GM12878 (cell line): ENCODE data around the gene TFCP2. TPM values are rescaled to one million over a fixed set of nuclear protein-coding genes. Genes with fewer than 3 reads are reported as not detected.

ENCODE experiments used
- ATAC-seq: fragments of 200-7000 bp; cut with Tn5 transposase; 3 replicates; pipeline ENCODE4 v1.9.1; 2020; ENCODE audit warnings: mild to moderate bottlenecking, moderate library complexity
- BruUV-seq: library from RNA; stranded (reverse); fragments of 400-500 nt; replicated peaks from 2 replicates; lab custom pipeline; 2021; lab: Mats Ljungman, UMichigan
- CTCF ChIA-PET: fragments of 300-600 bp; sonication (Branson Sonifier 250); formaldehyde crosslinking; extraction: SDS; loops from one replicate; lab custom pipeline; 2021; ENCODE audit warnings: inconsistent platforms; lab: Yijun Ruan, JAX
- POLR2A ChIA-PET: fragments of 350-600 bp; formaldehyde crosslinking; extraction: SDS; loops from one replicate; lab custom pipeline; 2021; ENCODE audit warnings: inconsistent platforms; lab: Charles Lee
- RAD21 ChIA-PET: fragments of 300-600 bp; sonication (Branson Sonifier 250); formaldehyde crosslinking; loops from one replicate; lab custom pipeline; 2023; ENCODE audit warnings: antibody characterized with exemption; ENCODE audit not compliant: unreplicated experiment; lab: Charles Lee
- SMC1A ChIA-PET: fragments of 300-600 bp; sonication (Branson Sonifier 250); formaldehyde crosslinking; loops from one replicate; lab custom pipeline; 2023; ENCODE audit not compliant: unreplicated experiment, uncharacterized antibody; lab: Charles Lee
- DNase-seq: peaks from one replicate; pipeline ENCODE4 v3.0.0-alpha.2; 2011; ENCODE audit warnings: low read depth, low spot score
- FAIRE-seq: peaks from 3 replicates; lab custom pipeline; 2011; peaks lifted over from hg19 to GRCh38; lab: Jason Lieb, UNC
- H2AFZ ChIP-seq: 2 replicates; pipeline ENCODE4 v1.6.0; 2011; ENCODE audit warnings: low read depth, low read length, control low read depth; ENCODE audit not compliant: control insufficient read depth
- H3K27ac ChIP-seq: 2 replicates; pipeline ENCODE4 v1.5.1; 2011; ENCODE audit warnings: control low read depth; ENCODE audit not compliant: control insufficient read depth, insufficient read depth
- H3K27me3 ChIP-seq, 2 experiments: replicated peaks in 1 of 2; 2 replicates each; pipeline versions ENCODE4 v1.6.0 to v1.6.1; 2011; ENCODE audit warnings: low read length in 1 of 2; ENCODE audit not compliant: control insufficient read depth in 2 of 2, insufficient read depth in 2 of 2
- H3K36me3 ChIP-seq, 2 experiments: 2 replicates each; pipeline ENCODE4 v1.5.1; 2011; ENCODE audit warnings: low read length in 1 of 2; ENCODE audit not compliant: control insufficient read depth in 2 of 2, insufficient read depth in 2 of 2
- H3K4me1 ChIP-seq: 2 replicates; pipeline ENCODE4 v1.6.1; 2011; ENCODE audit warnings: mild to moderate bottlenecking, low read length, moderate library complexity, mixed read lengths; ENCODE audit not compliant: control insufficient read depth, insufficient read depth
- H3K4me2 ChIP-seq: 2 replicates; pipeline ENCODE4 v1.6.0; 2011; ENCODE audit warnings: control low read depth; ENCODE audit not compliant: control insufficient read depth, insufficient read depth
- H3K4me3 ChIP-seq: fragments of 200-600 bp; sonication (generic); 2 replicates; pipeline ENCODE4 v1.5.1; 2016
- H3K79me2 ChIP-seq: 2 replicates; pipeline ENCODE4 v1.6.0; 2011; ENCODE audit warnings: low read length; ENCODE audit not compliant: control insufficient read depth, insufficient read depth
- H3K9ac ChIP-seq: 2 replicates; pipeline ENCODE4 v1.8.0; 2011; ENCODE audit warnings: low read length, control low read depth, mixed read lengths; ENCODE audit not compliant: control insufficient read depth, insufficient read depth
- H3K9me3 ChIP-seq: replicated peaks from 3 replicates; pipeline ENCODE4 v1.5.1; 2011; ENCODE audit warnings: mild to moderate bottlenecking, low read length; ENCODE audit not compliant: control insufficient read depth, insufficient read depth
- H4K20me1 ChIP-seq: 2 replicates; pipeline ENCODE4 v1.6.0; 2011; ENCODE audit not compliant: control insufficient read depth, insufficient read depth
- CBX5 ChIP-seq: sonication (generic); IDR thresholded peaks from 2 replicates; pipeline ENCODE4 v1.6.1; 2016; ENCODE audit warnings: low read depth, moderate library complexity, mild to moderate bottlenecking, inconsistent platforms
- HDGF ChIP-seq: fragments of 450-650 bp; IDR thresholded peaks from 2 replicates; pipeline ENCODE4 v1.6.1; 2016; ENCODE audit warnings: antibody characterized with exemption
- IRF4 ChIP-seq: IDR thresholded peaks from 2 replicates; pipeline ENCODE4 v1.6.1; 2011; ENCODE audit warnings: low read depth, low read length
- MXI1 ChIP-seq: fragments of 150-350 bp; IDR thresholded peaks from 2 replicates; pipeline ENCODE4 v1.6.1; 2011; ENCODE audit warnings: low read depth, mild to moderate bottlenecking, inconsistent platforms, low read length, improper control_type of control experiment
- NFYA ChIP-seq: IDR thresholded peaks from 2 replicates; pipeline ENCODE4 v1.6.1; 2011; ENCODE audit warnings: low read depth, mild to moderate bottlenecking, low read length, improper control_type of control experiment, borderline replicate concordance
- NR2C1 ChIP-seq: fragments of 450-650 bp; IDR thresholded peaks from 2 replicates; pipeline ENCODE4 v1.6.1; 2017; ENCODE audit warnings: antibody characterized with exemption, mild to moderate bottlenecking, moderate library complexity
- PML ChIP-seq: IDR thresholded peaks from 2 replicates; pipeline ENCODE4 v1.6.1; 2012; ENCODE audit warnings: low read length, inconsistent platforms
- TAF1 ChIP-seq: IDR thresholded peaks from 2 replicates; pipeline ENCODE4 v1.6.1; 2011; ENCODE audit warnings: mild to moderate bottlenecking, low read depth, low read length, borderline replicate concordance
- TBL1XR1 ChIP-seq: IDR thresholded peaks from 2 replicates; pipeline ENCODE4 v1.6.1; 2012; ENCODE audit warnings: low read depth, low read length, improper control_type of control experiment
- TCF3 ChIP-seq: IDR thresholded peaks from 2 replicates; pipeline ENCODE4 v1.6.1; 2012; ENCODE audit warnings: low read depth, mild to moderate bottlenecking, low read length, borderline replicate concordance; ENCODE audit not compliant: insufficient read depth
- YBX1 ChIP-seq: fragments of 450-650 bp; IDR thresholded peaks from 2 replicates; pipeline ENCODE4 v1.6.1; 2016; ENCODE audit warnings: antibody characterized with exemption
- ZZZ3 ChIP-seq: IDR thresholded peaks from 2 replicates; pipeline ENCODE4 v1.6.1; 2011; ENCODE audit warnings: low read depth; ENCODE audit not compliant: control insufficient read depth, insufficient read length
- WGBS: methylation state at CpG from one replicate; pipeline ENCODE4 v1.1.6; 2016; ENCODE audit warnings: low lambda C conversion rate; ENCODE audit not compliant: insufficient replicate concordance, insufficient coverage; ENCODE audit errors: missing lambda C conversion rate; 5-methylcytosine and 5-hydroxymethylcytosine counted together
- in situ Hi-C: fragments of 300-500 bp; cut with MboI; formaldehyde crosslinking; loops from 9 replicates; pipeline ENCODE4 v1.14.3; 2018; ENCODE audit warnings: mixed read lengths
- intact Hi-C: fragments of 100-400 bp; cut with micrococcal nuclease; formaldehyde crosslinking; loops from one replicate; pipeline ENCODE4 v1.14.2; 2022; ENCODE audit not compliant: unreplicated experiment
- polyA plus RNA-seq, 11 experiments: library from polyadenylated mRNA; depleted of rRNA in 4 of 11; unstranded in 6 of 11; stranded (reverse) in 5 of 11; fragments of >200 nt; fragmentation: Nextera tagmentation in 4 of 11; fragmentation: Illumina TruSeq in 1 of 11; extraction: Ambion mirVana in 4 of 11; extraction: Trizol in 1 of 11; gene quantifications; 1 replicate in 1 of 11; 2 replicates in 10 of 11; pipeline versions ENCODE4 v1.2.1 to v1.2.3, GENCODE V29; 2011 to 2016; ENCODE audit warnings: inconsistent platforms in 2 of 11, missing spikeins in 2 of 11, low read depth in 1 of 11
- total RNA-seq, 4 experiments: library from RNA; depleted of rRNA in 3 of 4; stranded (reverse); fragments of >200 nt in 3 of 4; fragmentation: Illumina TruSeq in 1 of 4; extraction: Trizol in 1 of 4; gene quantifications; 2 replicates each; pipeline versions ENCODE4 v1.2.1 to v1.2.3, GENCODE V29; 2013 to 2021
- TF ChIP-seq, protein P1 (sequence below): fragments of 450-650 bp; IDR thresholded peaks from 2 replicates; pipeline ENCODE4 v1.6.1; 2017; ENCODE audit warnings: mild to moderate bottlenecking, low read depth, inconsistent platforms; ENCODE audit not compliant: poor library complexity, severe bottlenecking
- TF ChIP-seq, protein P2 (sequence below): fragments of 450-650 bp; IDR thresholded peaks from 2 replicates; pipeline ENCODE4 v1.6.1; 2017; ENCODE audit warnings: mild to moderate bottlenecking

Gene TFCP2
- total and polyA plus RNA-seq, 10 of the 15 experiments (the other 5 are each of a cell fraction or from before 2014, with no cell fraction given) = 5.8 to 29.7 (median 14.2) TPM

DNA sequence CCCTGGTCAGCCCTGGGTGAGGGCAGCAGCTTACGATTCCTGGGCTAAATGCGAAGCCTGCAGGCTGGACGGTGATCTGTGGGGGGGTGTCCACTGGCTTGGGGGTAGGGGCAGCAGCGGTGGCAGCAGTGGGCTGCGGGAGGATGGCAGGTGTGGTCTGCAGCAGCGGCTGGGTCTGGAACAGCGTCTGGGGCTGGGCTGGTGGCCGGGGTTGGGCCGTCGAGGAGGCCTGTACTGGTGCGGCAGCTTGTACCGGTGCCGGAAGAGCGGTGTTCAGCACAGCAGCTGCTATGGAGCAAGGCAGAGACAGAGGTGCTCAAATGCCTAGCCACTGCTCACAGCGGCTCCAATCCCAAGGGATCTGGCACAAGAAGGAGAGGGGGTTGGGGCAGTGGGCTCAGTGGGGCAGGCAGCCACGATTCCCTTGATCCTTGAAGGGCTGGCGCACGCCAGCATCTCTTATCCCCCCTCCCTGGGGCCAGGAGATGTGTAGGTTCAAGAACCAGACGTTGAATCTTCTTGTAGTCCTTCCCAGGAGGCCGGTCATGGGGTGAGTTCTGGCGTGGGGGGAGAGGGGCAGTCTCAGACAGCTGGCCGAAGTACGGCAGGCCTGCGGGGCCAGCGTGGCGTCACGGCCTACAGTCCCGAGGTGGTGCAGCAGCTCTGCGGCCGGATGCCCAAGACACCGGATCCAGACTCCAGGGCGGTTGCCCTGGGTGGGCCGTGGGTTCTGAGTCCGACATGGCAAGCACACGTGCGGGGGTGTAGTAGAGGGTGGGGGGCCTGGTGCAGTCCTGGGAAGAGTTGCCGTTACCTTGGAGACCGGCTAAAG is 25.0 kb upstream of the TFCP2 start:
- H3K4me3 ChIP-seq = no peak overlapping the region
- no peak for DNase-seq
- FAIRE-seq = no peak
- intact Hi-C loops (no loop called here), in situ Hi-C loops (no loop called here)
- H3K27ac ChIP-seq = no peak overlapping the region
- SMC1A ChIA-PET = no interaction called here
- no peaks in the 10 kb centered on the region for H3K79me2 ChIP-seq
- H3K36me3 ChIP-seq = no peaks in the 10 kb centered on the region
- no peaks in the 10 kb centered on the region for H3K4me1 ChIP-seq
- H2AFZ ChIP-seq = no peak overlapping the region
- no peak for TF ChIP-seq CBX5
- TF ChIP-seq HDGF = no peak
- H4K20me1 ChIP-seq = no peaks in the 10 kb centered on the region
- no peak overlapping the region for H3K9ac ChIP-seq
- H3K9me3 ChIP-seq = no peaks in the 10 kb centered on the region
- BruUV-seq = no TSS peak
- H3K4me2 ChIP-seq = no peak overlapping the region
- ATAC-seq = no peak
- 82% methylated on average over 37 of the region's 38 CpGs for WGBS
- CTCF ChIA-PET = no interaction called here
- POLR2A ChIA-PET = no interaction called here
- RAD21 ChIA-PET = no interaction called here
- H3K27me3 ChIP-seq = no peaks in the 10 kb centered on the region

GRCh38 chr12:51196547-51196946 is 23.6 kb upstream of the TFCP2 start:
- POLR2A ChIA-PET = no interaction called here
- FAIRE-seq = no peak
- DNase-seq = no peak
- TF ChIP-seq NFYA (no peak), MXI1 (no peak), TCF3 (no peak), YBX1 (no peak), ZZZ3 (no peak), IRF4 (no peak), TBL1XR1 (no peak), TAF1 (no peak), NR2C1 (no peak), PML (no peak)
- TF ChIP-seq, protein P1, sequence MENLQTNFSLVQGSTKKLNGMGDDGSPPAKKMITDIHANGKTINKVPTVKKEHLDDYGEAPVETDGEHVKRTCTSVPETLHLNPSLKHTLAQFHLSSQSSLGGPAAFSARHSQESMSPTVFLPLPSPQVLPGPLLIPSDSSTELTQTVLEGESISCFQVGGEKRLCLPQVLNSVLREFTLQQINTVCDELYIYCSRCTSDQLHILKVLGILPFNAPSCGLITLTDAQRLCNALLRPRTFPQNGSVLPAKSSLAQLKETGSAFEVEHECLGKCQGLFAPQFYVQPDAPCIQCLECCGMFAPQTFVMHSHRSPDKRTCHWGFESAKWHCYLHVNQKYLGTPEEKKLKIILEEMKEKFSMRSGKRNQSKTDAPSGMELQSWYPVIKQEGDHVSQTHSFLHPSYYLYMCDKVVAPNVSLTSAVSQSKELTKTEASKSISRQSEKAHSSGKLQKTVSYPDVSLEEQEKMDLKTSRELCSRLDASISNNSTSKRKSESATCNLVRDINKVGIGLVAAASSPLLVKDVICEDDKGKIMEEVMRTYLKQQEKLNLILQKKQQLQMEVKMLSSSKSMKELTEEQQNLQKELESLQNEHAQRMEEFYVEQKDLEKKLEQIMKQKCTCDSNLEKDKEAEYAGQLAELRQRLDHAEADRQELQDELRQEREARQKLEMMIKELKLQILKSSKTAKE = no peak
- TF ChIP-seq, protein P2, sequence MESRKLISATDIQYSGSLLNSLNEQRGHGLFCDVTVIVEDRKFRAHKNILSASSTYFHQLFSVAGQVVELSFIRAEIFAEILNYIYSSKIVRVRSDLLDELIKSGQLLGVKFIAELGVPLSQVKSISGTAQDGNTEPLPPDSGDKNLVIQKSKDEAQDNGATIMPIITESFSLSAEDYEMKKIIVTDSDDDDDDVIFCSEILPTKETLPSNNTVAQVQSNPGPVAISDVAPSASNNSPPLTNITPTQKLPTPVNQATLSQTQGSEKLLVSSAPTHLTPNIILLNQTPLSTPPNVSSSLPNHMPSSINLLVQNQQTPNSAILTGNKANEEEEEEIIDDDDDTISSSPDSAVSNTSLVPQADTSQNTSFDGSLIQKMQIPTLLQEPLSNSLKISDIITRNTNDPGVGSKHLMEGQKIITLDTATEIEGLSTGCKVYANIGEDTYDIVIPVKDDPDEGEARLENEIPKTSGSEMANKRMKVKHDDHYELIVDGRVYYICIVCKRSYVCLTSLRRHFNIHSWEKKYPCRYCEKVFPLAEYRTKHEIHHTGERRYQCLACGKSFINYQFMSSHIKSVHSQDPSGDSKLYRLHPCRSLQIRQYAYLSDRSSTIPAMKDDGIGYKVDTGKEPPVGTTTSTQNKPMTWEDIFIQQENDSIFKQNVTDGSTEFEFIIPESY = no peak

More at GRCh38 chr12:51196547-51196946, 23.6 kb upstream of the TFCP2 start:
- 79% methylated on average over 9 of the region's 9 CpGs for WGBS
- no peak for ATAC-seq
- intact Hi-C loops (no loop called here), in situ Hi-C loops (no loop called here)
- Histone ChIP-seq H3K4me2 (no peak overlapping the region), H3K4me1 (no peaks in the 10 kb centered on the region), H3K9me3 (no peaks in the 10 kb centered on the region), H2AFZ (no peak overlapping the region), H3K79me2 (no peaks in the 10 kb centered on the region), H3K9ac (no peak overlapping the region), H3K27me3 (no peaks in the 10 kb centered on the region), H3K27ac (no peak overlapping the region), H3K4me3 (no peak overlapping the region), H3K36me3 (no peaks in the 10 kb centered on the region), H4K20me1 (no peaks in the 10 kb centered on the region)
- RAD21 ChIA-PET = no interaction called here
- BruUV-seq = no TSS peak
- CTCF ChIA-PET = no interaction called here
- SMC1A ChIA-PET = no interaction called here
